ENCODE data around the gene IFIT1. TPM values are rescaled to one million over a fixed set of nuclear protein-coding genes. Genes with fewer than 3 reads are reported as not detected.
"Not testable (repeated sequence)": the region's sequence is repeated elsewhere in the genome, so short reads cannot be mapped to it uniquely, and the experiment has no call there.

The IFIT1 gene
- total RNA-seq, 4 donors from 2014 or later, result 10.6 to 15.4 (median 11.9) TPM

DNA sequence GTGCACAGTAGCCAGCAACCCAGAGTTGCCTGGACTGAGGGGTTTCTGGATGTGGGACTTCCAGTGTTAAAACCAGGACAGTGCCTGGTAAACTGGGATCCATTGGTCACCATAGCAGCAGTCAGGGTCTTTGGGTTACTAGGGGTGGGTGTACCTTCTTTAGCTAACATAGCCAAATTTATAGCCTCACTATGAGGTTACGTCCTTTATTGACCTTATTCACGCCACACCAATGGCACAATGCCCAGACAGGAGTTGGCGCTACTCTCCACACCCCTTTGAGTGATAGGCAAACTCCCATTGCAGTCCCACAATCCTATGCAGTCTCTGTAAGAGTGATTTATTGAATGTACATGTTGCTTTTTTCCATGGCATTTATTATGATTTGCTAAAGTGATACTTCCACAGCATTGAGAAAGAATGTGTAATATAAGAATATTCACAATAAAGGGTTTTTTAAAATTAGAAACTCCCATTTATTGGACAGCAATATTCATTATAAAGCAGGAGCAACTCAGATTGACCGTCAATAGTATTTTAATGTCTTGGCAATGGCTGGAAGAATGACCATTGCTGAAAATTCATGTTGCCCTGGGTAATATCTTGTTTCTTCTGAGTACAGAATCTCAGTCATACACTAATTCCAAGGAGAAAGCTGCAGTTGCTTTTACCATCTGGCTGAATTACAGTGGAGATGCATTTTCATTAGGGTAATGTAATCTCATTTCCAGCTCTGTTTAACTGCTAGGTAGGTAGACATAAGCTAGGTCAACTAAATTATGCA is 48.0 kb downstream of the IFIT1 start:
- intact Hi-C loops (cut with DNase I), result no loop called here
- no peaks in the 10 kb centered on the region for H3K27me3 ChIP-seq
- WGBS, result 70% methylated on average over 4 of the region's 4 CpGs
- H3K36me3 ChIP-seq, result peaks cover 0 to 6% (median 0%) of the 10 kb centered on the region in 4 donors
- H3K4me1 ChIP-seq, result no peaks in the 10 kb centered on the region
- peaks cover 0 to 3% (median 0%) of the 10 kb centered on the region in 4 donors for H3K9me3 ChIP-seq
- no peak overlapping the region for H3K4me3 ChIP-seq
- H3K27ac ChIP-seq (replicated peaks in 1 of 4), result no peak overlapping the region
- DNase-seq (ENCODE audit: extremely low spot score), result no peak
- TF ChIP-seq, protein P1, sequence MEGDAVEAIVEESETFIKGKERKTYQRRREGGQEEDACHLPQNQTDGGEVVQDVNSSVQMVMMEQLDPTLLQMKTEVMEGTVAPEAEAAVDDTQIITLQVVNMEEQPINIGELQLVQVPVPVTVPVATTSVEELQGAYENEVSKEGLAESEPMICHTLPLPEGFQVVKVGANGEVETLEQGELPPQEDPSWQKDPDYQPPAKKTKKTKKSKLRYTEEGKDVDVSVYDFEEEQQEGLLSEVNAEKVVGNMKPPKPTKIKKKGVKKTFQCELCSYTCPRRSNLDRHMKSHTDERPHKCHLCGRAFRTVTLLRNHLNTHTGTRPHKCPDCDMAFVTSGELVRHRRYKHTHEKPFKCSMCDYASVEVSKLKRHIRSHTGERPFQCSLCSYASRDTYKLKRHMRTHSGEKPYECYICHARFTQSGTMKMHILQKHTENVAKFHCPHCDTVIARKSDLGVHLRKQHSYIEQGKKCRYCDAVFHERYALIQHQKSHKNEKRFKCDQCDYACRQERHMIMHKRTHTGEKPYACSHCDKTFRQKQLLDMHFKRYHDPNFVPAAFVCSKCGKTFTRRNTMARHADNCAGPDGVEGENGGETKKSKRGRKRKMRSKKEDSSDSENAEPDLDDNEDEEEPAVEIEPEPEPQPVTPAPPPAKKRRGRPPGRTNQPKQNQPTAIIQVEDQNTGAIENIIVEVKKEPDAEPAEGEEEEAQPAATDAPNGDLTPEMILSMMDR (IDR thresholded peaks at IDR 0.05), result no peak
- TF ChIP-seq EP300 (IDR thresholded peaks at IDR 0.05) (no peak), POLR2A (IDR thresholded peaks at IDR 0.05; ENCODE audit: low read depth) (no peak), POLR2AphosphoS5 (IDR thresholded peaks at IDR 0.05) (no peak)

DNA sequence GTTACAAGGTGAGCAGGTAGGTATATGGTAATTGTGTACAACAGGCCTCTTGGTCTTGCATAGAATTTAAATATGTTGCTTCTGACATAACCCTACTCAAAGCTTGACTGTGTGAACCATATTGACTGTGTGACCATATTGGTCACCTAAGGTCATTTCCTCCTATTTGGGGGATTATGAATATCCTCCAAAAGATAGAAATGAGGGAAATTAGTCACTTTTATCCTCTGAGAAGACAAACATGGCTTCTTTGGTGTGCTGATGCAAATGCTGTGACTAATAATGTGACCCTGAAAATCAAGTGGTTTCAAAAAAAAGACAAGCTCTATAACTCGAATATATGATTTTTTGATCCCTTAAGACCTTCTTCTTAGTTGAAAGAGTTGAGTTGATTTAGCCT is 49.9 kb downstream of the IFIT1 start:
- no peak overlapping the region for H3K4me3 ChIP-seq
- H3K27me3 ChIP-seq, result no peaks in the 10 kb centered on the region
- H3K9me3 ChIP-seq, result peaks cover 0 to 3% (median 0%) of the 10 kb centered on the region in 4 donors
- DNase-seq (ENCODE audit: extremely low spot score), result no peak
- TF ChIP-seq EP300 (IDR thresholded peaks at IDR 0.05), result no peak
- TF ChIP-seq, protein P1 (IDR thresholded peaks at IDR 0.05), result no peak
- no peak for TF ChIP-seq POLR2A (IDR thresholded peaks at IDR 0.05; ENCODE audit: low read depth)
- no peak for TF ChIP-seq POLR2AphosphoS5 (IDR thresholded peaks at IDR 0.05)
- H3K27ac ChIP-seq (replicated peaks in 1 of 4), result no peak overlapping the region
- 87% methylated on average over 1 of the region's 1 CpG for WGBS
- H3K4me1 ChIP-seq, result no peaks in the 10 kb centered on the region
- intact Hi-C loops (cut with DNase I), result no loop called here
- peaks cover 0 to 6% (median 0%) of the 10 kb centered on the region in 4 donors for H3K36me3 ChIP-seq

DNA sequence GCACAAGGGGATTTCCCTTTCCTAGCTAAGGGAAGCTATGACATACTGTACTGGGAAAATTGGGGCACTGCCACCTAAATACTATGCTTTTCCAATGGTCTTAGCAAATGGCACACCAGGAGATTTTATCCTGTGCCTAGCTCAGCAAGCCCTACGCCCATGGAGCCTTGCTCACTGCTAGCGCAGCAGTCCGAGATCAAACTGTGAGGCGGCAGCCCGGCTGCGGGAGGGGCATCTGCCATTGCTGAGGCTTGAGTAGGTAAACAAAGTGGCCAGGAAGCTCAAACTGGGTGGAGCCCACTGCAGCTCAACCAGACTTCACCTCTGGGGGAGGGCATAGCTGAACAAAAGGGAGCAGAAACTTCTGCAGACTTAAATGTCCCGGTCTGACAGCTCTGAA is 52.4 kb downstream of the IFIT1 start:
- H3K4me1 ChIP-seq; intact Hi-C loops (cut with DNase I): not testable (repeated sequence)
- WGBS, result 100% methylated on average over 1 of the region's 7 CpGs

DNA sequence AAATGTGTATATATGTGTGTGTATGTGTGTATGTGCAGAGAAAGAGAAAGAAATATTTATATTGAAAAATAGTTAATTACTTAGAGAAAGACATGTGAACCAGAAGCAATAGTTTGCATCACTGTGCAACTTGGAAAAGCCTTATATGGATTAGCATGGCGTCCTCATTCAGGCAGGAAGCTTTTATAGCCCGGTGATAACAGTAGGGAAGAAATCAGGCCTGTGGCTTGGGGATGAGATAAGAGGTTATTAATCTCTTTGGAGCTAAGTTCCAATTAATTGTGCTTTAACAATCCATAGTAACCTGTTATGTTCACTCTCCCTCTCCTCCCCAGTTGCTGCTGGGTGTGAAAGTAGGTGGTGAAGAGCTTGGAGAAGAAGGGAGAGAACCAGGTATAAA is 58.5 kb downstream of the IFIT1 start:
- Histone ChIP-seq H3K9me3 (no peaks in the 10 kb centered on the region), H3K4me1 (no peaks in the 10 kb centered on the region), H3K27ac (replicated peaks in 1 of 4) (no peak overlapping the region), H3K36me3 (no peaks in the 10 kb centered on the region), H3K27me3 (no peaks in the 10 kb centered on the region), H3K4me3 (no peak overlapping the region)
- no peak for DNase-seq (ENCODE audit: extremely low spot score)
- TF ChIP-seq EP300 (IDR thresholded peaks at IDR 0.05) (no peak), POLR2AphosphoS5 (IDR thresholded peaks at IDR 0.05) (no peak), POLR2A (IDR thresholded peaks at IDR 0.05; ENCODE audit: low read depth) (no peak)
- TF ChIP-seq, protein P1 (IDR thresholded peaks at IDR 0.05), result no peak
- intact Hi-C loops (cut with DNase I), result no loop called here
- 89% methylated on average over 2 of the region's 2 CpGs for WGBS

More for the DNA sequence above, 52.4 kb downstream of the IFIT1 start:
- H3K27ac ChIP-seq (replicated peaks in 1 of 4); H3K9me3 ChIP-seq; H3K4me3 ChIP-seq; H3K36me3 ChIP-seq; H3K27me3 ChIP-seq; DNase-seq (ENCODE audit: extremely low spot score): not testable (repeated sequence)

DNA sequence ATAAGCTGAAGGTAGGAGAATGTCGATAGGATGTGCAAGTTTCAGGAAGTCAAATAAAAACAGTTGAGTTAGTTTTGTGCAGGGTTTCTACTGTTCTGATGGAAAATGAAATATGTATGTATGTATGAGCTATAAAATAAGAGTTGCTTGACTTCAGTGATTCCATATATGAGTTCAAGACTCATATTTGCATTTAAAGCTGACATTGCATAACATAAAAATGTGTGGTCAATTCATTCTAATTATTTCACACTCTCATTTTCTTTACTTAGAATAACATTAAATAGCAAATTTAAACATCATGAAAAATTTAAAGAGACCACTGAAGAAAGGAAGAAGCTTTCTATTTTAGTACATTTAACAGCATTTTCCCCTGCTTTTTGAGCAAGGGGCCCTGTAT is 59.8 kb downstream of the IFIT1 start:
- no peak for DNase-seq (ENCODE audit: extremely low spot score)
- WGBS, result 79% methylated on average over 1 of the region's 1 CpG
- TF ChIP-seq EP300 (IDR thresholded peaks at IDR 0.05) (no peak), POLR2AphosphoS5 (IDR thresholded peaks at IDR 0.05) (no peak), POLR2A (IDR thresholded peaks at IDR 0.05; ENCODE audit: low read depth) (no peak)
- TF ChIP-seq, protein P1 (IDR thresholded peaks at IDR 0.05), result no peak
- Histone ChIP-seq H3K4me1 (no peaks in the 10 kb centered on the region), H3K27ac (replicated peaks in 1 of 4) (no peak overlapping the region), H3K27me3 (no peaks in the 10 kb centered on the region), H3K9me3 (no peaks in the 10 kb centered on the region), H3K4me3 (no peak overlapping the region), H3K36me3 (no peaks in the 10 kb centered on the region)
- intact Hi-C loops (cut with DNase I), result no loop called here
